Stomach (tissue), 4 donors: ENCODE data around the gene LRRTM3.

Experiments used
- CTCF ChIP-seq, 7 experiments: fragments of 450-650 bp in 4 of 7; fragments of 200-600 bp in 3 of 7; sonication (generic) in 3 of 7; IDR thresholded peaks; one replicate each; pipeline ENCODE4 v1.5.1; 2016 to 2019; ENCODE audit warnings: antibody characterized with exemption in 7 of 7, control low read depth in 2 of 7, mild to moderate bottlenecking in 1 of 7
- EP300 ChIP-seq: sonication (generic); formaldehyde crosslinking; IDR thresholded peaks from one replicate; pipeline ENCODE4 v1.6.1; 2017; ENCODE audit warnings: antibody characterized with exemption
- POLR2AphosphoS5 ChIP-seq, 3 donors: sonication (generic); formaldehyde crosslinking; IDR thresholded peaks; one replicate each; pipeline ENCODE4 v1.6.1; 2016; ENCODE audit warnings: antibody characterized with exemption in 3 of 3

GRCh38 chr10:67098461-67098860 lies 172.6 kb downstream of the LRRTM3 start:
- TF ChIP-seq CTCF (IDR thresholded peaks at IDR 0.05) (no peak), POLR2AphosphoS5 (IDR thresholded peaks at IDR 0.05) (no peak), EP300 (no peak)
